TTC549 (cell line): Measurements from ENCODE around the gene PRR18.
"Not testable (repeated sequence)": the region's sequence is repeated elsewhere in the genome, so short reads cannot be mapped to it uniquely, and the experiment has no call there.

Source experiments
- FAIRE-seq: peaks from 2 replicates; lab custom pipeline; 2012; peaks lifted over from hg19 to GRCh38; lab: Jason Lieb, UNC

Gene PRR18, protein sequence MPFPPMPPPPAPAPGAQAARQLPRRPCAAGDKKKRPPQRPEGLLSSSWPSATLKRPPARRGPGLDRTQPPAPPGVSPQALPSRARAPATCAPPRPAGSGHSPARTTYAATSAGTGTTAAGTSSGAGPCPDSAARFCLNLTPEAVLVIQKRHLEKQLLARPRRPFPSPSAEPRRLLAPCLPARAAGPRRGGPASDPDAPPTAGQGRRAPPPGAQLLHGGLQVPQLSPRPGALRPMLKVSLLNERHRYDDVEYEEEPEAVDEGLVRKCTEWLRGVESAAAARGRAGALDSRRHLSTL

DNA sequence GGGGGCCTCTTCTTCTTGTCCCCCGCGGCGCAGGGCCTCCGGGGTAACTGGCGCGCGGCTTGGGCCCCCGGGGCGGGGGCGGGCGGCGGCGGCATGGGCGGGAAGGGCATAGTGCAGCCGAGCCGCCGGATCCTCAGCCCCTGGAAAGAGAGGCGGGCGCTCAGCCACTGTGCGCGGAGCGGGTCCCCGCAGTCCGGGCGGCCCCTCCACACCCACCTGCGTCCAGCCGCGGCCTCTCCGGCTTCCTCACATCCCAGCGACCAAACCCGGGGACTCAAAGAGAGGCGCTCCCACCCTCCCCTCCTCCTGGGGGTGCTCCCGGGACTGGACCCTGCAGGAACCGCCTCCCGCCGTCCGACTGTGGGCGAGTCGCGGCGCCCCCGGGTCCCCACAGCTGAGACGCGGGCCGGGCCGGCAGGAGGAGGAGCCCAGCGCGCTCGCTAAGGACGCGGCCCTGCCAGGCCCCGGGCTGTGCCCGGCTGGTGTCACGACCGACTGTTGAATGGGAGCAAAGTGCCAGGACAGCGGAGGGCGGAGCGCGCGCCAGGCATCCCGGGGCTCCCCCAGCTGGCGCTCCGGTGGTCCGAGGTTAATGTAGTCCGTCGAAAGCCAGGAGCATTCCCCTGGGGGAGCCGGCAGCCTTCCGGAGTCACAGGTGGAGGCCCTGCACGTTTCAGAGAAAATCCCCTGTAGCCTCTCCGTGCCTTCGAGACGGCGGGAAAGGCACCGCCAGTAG is at the start of gene PRR18:
Gene PRR18, minus strand, starts transcription at position 360 of the 736 bp plus-strand sequence. Its CDS starts 250 bp downstream, at position 110.
- FAIRE-seq = no peak

DNA sequence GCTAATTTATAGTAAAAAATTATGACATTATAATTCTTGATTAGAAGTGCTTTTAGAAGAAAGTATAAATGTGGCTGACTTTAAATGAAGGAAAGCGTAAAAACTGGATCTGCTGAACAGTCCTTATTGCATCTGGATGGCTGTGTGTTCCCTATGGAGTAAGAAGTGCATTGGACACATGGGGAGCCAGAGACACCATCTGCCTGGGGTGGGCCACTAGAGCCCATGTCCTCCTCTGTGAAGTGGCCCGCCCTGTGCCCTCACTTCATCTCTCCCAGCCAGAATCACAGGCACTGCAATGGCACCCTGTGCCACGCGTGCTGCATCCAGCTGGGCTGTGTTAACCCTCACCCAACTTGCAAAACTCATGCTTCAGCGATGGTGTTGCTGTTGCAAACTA is 47.4 kb upstream of the PRR18 start:
- no peak for FAIRE-seq

DNA sequence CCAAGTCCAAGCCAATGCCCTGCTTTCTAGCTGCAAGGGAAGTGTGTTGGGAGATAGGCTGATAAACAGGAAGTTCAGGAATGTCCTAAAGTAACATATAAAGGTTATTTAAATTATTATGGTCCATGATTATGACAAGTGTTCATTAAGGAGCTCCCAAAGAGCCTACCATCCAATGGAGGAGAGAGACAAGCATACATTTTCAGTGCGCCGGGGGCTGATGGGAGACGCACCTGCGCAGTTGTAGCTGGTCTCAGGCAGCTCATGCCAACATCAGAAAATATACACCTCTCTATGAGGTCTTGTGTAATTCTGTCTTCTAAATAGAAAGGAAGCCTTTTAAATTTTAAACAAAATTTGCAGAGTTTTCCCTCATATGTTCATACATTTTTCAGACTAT is 46.8 kb upstream of the PRR18 start:
- FAIRE-seq = no peak

DNA sequence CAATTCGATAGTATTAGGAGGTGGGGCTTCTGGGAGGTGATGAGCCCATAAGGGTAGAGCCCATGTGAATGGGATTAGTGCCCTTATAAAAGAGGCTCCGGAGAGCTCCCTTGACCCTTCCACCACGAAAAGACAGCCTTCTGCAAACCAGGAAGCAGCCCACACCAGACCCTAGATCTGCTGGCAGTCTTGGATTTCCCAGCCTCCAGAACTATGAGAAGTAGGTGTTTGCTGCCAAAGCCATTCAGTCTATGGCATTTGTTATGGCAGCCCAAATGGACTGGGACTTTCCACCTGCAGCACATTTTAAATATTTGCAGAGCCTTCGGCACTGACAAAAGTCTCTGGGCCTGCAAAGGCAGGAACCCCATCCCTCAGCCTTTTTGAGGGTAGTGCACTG is 46.0 kb upstream of the PRR18 start:
- FAIRE-seq = no peak

DNA sequence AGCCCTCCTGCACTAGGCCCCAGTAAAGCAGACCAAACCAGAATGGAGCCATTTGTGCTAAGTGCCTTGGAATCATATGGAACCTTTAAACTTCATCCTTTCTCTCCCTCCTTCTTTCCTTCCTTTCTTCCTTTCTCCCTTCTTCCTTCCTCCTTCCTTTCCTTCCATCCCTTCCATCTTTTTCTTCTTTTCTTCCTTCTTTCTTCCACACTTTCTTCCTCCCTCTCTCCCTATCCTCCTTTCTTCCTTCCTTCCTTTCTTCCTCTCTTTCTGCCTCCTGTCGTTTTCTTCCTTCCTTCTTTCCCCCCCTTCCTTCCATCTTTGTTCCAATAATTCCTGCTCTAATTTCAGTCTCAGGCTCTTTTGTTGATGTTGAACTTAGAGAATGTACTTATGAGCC is 45.3 kb upstream of the PRR18 start:
- FAIRE-seq = no peak

DNA sequence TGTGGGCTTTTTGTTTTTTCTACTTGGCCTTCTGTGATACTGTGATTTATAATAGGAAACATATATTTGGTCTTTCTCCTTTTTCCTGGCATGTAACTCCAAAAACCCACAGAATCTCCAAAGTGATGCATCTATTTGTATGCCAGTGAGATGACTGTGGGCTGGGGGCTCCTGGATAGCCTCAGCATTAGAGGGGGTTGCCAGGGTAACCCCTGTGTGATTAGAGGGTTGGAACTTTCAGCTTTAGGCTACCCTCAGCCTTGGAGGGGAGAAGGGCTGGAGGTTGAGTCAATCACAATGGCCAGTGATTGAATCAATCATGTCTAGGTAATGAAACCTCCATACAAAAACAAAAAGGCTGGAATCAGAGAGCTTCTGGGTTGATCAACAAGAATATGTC is 44.7 kb upstream of the PRR18 start:
- no peak for FAIRE-seq

DNA sequence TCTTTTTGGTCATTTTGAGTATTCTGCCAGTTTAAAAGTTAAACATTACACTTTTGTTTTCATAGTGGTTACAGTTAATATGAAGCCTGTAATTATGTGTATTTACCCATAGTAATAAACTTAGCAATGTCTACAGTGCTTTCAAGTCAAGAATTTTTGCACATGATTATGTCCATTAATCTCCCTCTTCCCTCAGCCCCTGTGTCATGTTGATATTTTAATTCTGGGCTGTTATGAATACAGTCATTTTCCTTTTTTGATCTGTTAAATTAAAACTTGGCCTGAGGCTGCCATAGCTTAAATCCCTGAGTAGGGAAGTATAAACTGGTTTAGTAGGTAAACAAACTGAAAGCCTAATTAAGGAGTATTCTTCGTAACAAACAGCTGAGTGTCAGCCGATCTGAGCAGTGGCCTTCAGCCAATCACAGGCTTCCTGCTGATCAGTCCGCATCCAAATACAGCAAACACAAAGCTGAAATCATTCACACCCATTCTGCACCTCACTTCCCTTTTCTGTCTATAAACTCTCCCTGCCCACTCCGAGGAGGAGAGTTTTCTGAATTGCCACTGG is 43.6 kb upstream of the PRR18 start:
- FAIRE-seq = no peak

DNA sequence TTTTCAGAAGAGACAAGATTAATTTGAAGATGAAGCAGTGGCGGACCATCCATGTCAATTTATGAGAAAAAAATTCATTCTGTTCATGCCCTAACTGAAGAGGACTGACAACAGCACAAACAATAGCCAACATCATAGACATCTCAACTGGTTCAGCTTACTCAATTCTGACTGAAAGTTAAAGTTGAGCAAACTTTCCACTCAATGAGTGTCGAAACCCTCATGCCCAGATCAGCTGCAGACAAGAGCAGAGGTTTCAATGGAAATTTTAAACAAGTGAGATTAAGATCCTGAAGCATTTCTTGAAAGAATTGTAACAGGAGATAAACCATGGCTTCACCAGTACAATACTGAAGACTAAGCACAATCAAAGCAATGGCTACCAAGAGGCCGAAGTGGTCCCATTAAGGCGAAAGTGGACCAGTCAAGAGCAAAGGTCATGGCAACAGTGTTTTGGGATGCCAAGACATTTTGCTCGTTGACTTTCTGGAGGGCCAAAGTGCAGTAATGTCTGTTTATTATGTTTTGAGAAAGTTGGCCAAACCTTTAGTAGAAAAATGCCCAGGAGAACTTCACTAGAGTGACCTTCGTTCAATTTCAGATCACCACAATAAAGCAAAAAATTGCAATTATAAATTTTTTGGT is 40.2 kb upstream of the PRR18 start:
- no peak for FAIRE-seq

DNA sequence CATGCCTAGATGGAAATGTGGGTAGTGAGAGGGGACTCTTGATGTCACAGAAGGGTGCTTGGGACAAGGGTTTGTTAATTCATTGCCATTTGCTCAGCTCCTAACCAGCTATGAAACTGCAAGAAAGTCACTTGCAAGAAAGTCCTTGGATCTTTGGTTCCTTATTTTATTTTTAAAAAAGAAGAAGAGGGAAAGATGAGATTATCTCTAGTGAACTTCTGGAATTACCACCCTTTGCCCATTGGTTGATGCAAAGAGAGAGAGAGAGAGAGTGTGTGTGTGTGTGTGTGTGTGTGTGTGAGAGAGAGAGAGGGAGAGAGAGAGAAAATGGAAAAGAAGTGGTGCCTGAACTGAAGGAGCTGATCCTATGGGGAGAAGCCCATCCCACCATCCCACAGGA is 38.8 kb upstream of the PRR18 start:
- FAIRE-seq = no peak

DNA sequence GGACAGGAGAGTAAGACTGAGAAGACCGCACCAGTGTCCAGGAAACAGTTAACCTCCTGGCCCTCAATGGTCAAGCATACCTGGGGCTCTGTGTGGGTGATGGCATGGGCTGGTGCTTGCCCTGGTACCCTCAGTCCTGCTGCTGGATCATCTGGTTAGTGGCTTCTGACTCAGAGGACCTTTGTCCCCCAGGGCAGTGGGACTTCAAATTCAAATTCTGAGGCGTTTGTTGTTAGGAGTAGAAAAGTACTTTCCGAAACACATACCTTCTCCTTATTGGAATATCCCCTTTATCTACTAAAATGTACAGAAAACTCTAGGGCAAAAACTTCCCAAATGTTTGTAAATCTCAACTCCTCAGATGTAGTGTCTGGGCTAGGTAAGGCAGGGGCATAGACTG is 38.3 kb upstream of the PRR18 start:
- FAIRE-seq = no peak

DNA sequence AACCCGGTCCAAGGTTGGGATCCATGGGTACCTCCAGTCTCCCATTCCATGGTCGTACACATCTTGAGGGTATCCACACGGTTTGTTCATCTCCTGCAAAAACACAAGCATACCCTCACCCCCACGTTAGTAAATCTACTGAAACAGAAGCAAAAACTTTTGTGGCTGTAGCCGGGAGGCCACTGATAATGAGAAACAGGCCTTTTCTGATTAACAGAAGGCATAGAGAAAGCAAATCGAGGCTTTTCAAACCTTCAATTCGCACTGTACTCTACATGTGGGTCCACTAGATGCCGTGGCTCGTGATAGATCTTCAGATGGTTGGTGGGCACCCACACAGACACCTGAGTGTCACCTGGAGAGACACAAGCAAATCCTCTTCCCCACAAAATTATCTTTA is 37.5 kb upstream of the PRR18 start:
- not testable (repeated sequence) for FAIRE-seq

DNA sequence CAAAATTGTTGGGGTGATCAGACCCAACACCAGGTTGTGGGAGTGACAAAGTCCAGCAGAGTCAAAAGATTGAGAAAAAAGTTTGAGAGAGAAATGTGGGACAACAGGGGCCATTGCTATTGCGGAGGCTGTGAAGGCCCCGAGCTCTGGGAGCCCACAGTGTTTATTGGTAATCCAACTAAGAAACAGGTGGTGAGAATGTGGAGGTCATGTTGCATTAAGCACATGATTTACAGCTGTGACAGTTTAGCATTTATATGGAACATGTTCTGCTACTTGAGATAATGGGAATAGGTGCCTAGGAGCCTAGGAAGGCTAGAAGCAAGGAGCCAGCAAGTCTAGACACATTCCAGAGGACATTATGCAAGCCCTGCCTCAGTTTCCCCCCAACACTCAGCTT is 36.7 kb upstream of the PRR18 start:
- not testable (repeated sequence) for FAIRE-seq

DNA sequence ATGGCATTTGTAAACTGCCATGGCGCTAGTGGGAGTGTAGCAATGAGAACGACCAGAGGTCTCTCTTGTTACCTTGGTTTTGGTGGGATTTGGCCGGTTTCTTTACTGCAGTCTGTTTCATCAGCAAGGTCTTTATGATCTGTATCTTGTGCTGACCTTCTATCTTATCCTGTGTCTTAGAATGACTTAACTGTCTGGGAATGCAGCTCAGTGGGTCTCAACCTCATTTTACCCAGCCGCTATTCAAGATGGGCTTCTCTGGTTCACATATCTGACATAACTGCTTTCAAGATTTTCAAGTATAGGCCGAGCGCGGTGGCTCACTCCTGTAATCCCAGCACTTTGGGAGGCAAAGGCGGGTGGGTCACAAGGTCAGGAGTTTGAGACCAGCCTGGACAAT is 36.0 kb upstream of the PRR18 start:
- FAIRE-seq = no peak

DNA sequence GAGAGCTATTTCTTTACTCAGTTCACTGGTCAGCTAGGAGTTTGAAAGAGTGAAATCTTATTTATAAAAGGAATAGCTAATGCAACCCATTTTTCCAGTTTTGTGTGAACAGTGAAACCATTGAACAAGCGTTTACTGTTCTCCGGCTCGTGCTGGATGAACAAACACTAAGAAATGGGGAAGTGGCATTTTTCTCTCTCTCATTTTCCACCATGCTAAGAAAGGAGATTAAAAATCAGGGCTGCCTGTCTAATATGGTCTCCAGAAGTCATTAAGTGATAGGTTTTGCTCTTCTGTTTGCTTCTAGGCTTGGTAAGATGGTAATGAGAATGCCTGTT is 34.9 kb upstream of the PRR18 start:
- no peak for FAIRE-seq

DNA sequence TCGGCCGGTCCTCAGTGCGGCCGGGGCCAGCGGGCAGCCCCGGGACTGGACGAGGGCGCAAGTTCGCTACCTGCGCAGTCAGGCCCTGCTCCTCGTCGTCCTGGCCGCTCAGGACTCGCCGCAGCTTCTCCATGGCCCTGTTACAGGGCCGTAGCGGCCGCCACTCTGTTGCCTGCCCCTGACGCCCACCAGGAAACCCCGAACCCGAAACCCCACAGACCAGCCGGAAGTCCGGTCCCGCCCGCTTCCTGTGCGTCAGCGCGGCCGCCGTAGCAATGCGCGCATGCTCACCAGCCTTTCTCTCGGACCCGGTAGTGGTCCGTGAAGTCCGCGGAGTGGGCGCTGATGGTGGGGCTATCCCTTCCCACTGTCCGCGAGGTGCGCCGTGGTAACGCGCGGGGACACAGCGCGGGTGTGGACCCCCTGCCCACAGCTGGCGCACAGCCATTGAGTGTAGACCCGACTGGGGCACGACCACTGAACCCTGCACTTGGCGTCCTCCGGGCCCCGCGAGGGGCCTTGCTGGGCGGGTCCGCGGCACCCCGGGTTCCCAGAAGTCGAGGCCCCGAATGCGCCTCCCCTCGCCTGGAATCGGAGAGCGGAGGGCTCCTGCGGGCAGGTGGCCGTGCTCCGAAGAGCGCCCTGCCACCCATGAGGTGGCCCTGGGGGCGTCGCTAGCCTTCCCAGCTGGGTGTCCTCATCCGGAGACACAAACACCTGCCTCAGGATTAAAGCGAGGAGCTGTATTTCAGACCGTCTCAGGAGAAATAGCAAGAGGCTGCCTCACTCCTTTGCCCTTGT is 34.4 kb upstream of the PRR18 start, which contains the start of gene SFT2D1:
Gene SFT2D1, minus strand, starts transcription at position 197 of the 801 bp plus-strand sequence. Its CDS starts 64 bp downstream, at position 133.
- no peak for FAIRE-seq

DNA sequence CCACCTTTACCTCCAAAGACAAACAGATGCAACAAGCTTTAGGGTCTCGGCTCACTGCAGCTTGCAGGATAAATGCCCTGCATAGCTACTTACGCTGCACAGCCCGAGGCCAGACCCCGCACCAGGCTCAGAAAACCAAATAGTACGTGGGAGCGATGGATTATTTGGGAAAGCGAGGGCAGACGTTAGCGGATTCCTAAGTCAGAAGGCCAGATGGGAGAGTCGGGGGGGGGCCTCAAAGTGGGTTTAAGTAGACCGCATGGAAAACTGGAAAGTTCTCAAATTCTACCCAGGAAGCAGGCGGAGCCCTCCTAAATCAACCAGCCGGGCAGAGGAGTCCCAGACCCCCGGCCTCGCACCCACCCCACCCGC is 33.8 kb upstream of the PRR18 start:
- no peak for FAIRE-seq

DNA sequence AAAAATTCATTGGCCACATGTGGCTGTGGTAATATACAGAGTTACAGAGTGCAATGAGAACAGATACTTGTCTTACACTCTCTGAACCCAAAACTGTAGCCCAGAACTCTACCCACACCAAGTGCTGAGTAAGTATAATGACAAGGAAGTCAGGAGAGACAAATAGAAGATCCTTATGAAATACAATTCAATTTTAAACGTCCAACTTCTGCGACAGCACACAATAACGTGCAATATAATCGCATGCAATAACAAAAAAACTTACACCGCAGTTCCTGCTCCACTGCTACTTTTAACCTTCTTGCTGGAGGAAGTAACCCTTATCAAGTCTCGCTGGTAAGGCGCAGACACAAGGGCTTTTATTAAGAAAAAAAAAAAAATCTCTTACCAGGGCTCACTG is 33.3 kb upstream of the PRR18 start:
- FAIRE-seq = no peak

DNA sequence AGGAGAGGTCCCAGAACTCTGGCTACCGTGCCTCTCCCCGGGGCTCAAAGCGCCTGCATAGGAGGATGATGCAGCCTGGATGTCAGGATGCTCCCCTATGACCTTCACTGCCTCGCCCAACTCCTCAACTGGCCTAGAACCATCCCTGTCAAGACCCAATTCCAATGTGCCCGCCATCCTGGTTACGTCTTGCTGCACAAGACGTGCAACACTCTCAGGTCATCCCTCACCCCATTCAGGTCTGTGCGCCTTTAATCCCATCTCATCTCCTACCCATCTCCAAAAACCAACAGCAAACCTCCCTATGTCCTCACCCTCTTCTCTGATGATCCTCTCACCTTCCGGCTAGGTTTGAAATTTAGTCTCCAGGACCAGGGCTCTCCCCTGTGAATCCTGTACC is 30.7 kb upstream of the PRR18 start:
- no peak for FAIRE-seq

DNA sequence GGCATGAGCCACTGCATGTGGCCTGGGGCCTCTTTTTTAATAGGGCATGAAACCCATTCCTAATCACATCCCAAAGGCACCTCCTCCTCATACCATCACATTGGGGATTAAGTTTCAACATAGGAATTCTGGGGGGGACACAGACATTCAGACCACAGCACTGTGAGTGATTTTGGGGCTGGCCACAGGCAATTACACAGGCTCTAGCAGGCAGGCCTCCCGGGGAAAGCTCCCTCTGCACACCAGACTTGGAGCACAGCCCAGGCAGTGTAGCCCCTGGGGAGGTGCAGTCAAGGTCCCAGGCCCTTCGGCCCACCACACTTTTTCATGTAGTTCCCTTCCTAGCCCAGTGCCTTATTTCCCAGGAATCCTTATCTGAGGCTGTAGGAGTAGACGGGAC is 28.7 kb upstream of the PRR18 start:
- FAIRE-seq = no peak

DNA sequence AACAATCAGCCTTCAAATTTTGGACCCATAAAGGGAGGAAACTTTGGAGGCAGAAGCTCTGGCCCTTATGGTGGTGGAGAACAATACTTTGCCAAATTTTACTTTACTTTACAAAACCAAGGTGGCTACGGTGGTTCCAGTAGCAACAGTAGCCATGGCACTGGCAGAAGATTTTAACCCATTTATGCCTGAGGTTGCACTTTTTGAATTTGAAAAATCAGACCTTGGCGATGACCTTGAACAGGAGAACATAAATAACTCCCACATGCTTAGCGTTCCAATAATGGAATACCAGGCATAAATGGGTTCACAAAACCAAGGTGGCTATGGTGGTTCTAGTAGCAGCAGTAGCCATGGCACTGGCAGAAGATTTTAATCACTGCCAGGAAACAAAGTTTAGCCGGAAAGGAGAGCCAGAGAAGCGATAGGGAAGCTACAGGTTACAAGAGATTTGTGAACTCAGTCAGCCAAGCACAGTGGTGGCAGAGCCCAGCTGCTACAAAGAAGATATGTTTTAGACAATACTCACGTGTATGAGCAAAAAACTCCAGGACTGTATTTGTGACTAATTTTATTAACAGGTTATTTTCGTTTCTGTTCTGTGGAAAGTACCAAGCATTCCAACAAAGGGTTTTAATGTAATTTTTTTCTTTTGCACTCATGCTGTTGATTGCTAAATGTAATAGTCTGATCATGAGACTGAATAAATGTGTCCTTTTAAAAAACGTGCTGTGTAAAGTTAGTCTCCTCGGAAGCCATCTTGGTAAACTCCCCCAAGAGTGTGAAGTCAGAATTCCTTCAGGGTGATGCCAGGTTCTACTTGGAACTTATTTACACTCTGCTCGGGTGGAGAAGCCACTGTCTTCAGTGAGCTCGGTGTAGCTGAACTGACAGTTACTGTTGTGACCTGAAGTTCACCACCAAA is 27.4 kb upstream of the PRR18 start:
- FAIRE-seq = no peak

DNA sequence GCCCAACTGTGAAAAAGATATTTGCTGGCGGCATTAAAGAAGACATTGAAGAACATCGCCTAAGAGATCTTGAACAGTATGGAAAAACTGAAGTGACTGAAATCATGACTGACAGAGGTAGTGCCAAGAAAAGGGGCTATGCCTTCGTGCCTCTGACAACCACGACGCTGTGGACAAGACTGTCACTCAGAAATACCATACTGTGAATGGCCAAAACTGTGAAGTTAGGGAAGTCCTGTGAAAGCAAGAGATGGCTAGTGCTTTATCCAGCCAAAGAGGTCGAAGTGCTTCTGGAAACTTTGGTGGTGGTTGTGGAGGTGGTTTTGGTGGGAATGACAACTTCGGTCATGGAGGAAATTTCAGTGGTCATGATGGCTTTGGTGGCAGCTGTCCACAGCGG is 26.7 kb upstream of the PRR18 start:
- FAIRE-seq = no peak
